Fibroblast of mammary gland (primary cell): Measurements from ENCODE around the gene NOXA1.

ENCODE experiments used
- DNase-seq: peaks from one replicate; pipeline ENCODE4 v3.0.0-alpha.2; 2010; ENCODE audit warnings: low read depth
- H3K4me3 ChIP-seq: 2 replicates; pipeline ENCODE4 v1.5.1; 2011; ENCODE audit warnings: low read depth, mild to moderate bottlenecking, low read length, moderate library complexity; ENCODE audit not compliant: control insufficient read depth
- TF ChIP-seq, protein P1 (sequence below): conservative IDR thresholded peaks from 2 replicates; pipeline ENCODE4 v1.5.1; 2011; ENCODE audit warnings: low read depth, low read length, inconsistent platforms; ENCODE audit not compliant: control insufficient read depth, insufficient read depth

NOXA1 gene

GRCh38 chr9:137421838-137422603 is 1.2 kb upstream of the NOXA1 start:
- TF ChIP-seq, protein P1, sequence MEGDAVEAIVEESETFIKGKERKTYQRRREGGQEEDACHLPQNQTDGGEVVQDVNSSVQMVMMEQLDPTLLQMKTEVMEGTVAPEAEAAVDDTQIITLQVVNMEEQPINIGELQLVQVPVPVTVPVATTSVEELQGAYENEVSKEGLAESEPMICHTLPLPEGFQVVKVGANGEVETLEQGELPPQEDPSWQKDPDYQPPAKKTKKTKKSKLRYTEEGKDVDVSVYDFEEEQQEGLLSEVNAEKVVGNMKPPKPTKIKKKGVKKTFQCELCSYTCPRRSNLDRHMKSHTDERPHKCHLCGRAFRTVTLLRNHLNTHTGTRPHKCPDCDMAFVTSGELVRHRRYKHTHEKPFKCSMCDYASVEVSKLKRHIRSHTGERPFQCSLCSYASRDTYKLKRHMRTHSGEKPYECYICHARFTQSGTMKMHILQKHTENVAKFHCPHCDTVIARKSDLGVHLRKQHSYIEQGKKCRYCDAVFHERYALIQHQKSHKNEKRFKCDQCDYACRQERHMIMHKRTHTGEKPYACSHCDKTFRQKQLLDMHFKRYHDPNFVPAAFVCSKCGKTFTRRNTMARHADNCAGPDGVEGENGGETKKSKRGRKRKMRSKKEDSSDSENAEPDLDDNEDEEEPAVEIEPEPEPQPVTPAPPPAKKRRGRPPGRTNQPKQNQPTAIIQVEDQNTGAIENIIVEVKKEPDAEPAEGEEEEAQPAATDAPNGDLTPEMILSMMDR, result no peak
- DNase-seq, result no peak
- H3K4me3 ChIP-seq, result peak overlapping the region; percentile 78

GRCh38 chr9:137423514-137424291 is 510 bp downstream of the NOXA1 start:
- TF ChIP-seq, protein P1, result no peak
- no peak for DNase-seq
- peak overlapping the region; percentile 16 for H3K4me3 ChIP-seq

- DNase-seq, result no peak
- H3K4me3 ChIP-seq, result no peak overlapping the region
- TF ChIP-seq, protein P1, result no peak
Measured at GRCh38 chr9:137426018-137426681, 3.0 kb downstream of the NOXA1 start.

GRCh38 chr9:137427454-137428310 is 4.5 kb downstream of the NOXA1 start:
- DNase-seq, result no peak
- TF ChIP-seq, protein P1, result no peak
- H3K4me3 ChIP-seq, result no peak overlapping the region

DNA sequence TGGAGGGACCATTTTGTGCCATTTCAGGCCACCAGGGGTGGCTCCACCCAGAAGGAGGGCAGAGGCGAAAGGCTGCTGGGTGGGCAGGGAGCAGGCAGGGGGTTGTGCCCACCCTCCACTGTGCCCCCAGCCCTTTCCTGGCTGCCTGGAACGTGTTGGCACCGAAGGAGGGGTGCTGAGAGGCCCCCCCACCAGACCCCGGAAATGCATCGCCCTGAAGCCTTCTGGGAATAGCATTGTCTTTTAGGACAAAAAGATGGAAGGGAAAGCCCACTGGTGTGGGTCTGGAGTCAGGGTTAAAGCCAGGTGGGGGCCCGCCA is 5.1 kb downstream of the NOXA1 start:
- DNase-seq, result no peak
- TF ChIP-seq, protein P1, result no peak
- no peak overlapping the region for H3K4me3 ChIP-seq

- H3K4me3 ChIP-seq, result no peak overlapping the region
- no peak for DNase-seq
- TF ChIP-seq, protein P1, result no peak
Measured at GRCh38 chr9:137428841-137429545, 5.8 kb downstream of the NOXA1 start.
